HepG2 (cell line): ENCODE data around the gene KCNAB1.

ENCODE experiments used
- GABPB1 ChIP-seq: IDR thresholded peaks from 2 replicates; pipeline ENCODE4 v1.6.1; 2016; ENCODE audit warnings: mild to moderate bottlenecking, missing genetic modification reagents, moderate library complexity, missing compliant biosample characterization
- GRHL1 ChIP-seq: sonication (generic); formaldehyde crosslinking; conservative IDR thresholded peaks from 2 replicates; pipeline ENCODE4 v1.8.0; 2022; ENCODE audit warnings: missing genetic modification reagents
- MEIS2 ChIP-seq: sonication (generic); formaldehyde crosslinking; IDR thresholded peaks from 2 replicates; pipeline ENCODE4 v1.9.0; 2021; ENCODE audit warnings: mild to moderate bottlenecking, missing genetic modification reagents
- NFE2L2 ChIP-seq: fragments of 150-350 bp; IDR thresholded peaks from 2 replicates; pipeline ENCODE4 v1.6.1; 2014; ENCODE audit warnings: low read length
- ZNF430 ChIP-seq: sonication (generic); formaldehyde crosslinking; IDR thresholded peaks from 2 replicates; pipeline ENCODE4 v1.9.0; 2021; ENCODE audit warnings: mild to moderate bottlenecking, missing genetic modification reagents
- TF ChIP-seq, protein P1 (sequence below): sonication (generic); formaldehyde crosslinking; IDR thresholded peaks from 2 replicates; pipeline ENCODE4 v1.5.0; 2020; ENCODE audit warnings: mild to moderate bottlenecking, missing genetic modification reagents, moderate library complexity
- TF ChIP-seq, protein P2 (sequence below): sonication (generic); formaldehyde crosslinking; IDR thresholded peaks from 2 replicates; pipeline ENCODE4 v1.9.0; 2021; ENCODE audit warnings: missing genetic modification reagents, borderline replicate concordance

- TF ChIP-seq NFE2L2 (no peak), ZNF430 (CRISPR knock-in tag) (no peak), MEIS2 (CRISPR knock-in tag) (no peak), GRHL1 (no peak), GABPB1 (CRISPR knock-in tag) (no peak)
- TF ChIP-seq, protein P1, sequence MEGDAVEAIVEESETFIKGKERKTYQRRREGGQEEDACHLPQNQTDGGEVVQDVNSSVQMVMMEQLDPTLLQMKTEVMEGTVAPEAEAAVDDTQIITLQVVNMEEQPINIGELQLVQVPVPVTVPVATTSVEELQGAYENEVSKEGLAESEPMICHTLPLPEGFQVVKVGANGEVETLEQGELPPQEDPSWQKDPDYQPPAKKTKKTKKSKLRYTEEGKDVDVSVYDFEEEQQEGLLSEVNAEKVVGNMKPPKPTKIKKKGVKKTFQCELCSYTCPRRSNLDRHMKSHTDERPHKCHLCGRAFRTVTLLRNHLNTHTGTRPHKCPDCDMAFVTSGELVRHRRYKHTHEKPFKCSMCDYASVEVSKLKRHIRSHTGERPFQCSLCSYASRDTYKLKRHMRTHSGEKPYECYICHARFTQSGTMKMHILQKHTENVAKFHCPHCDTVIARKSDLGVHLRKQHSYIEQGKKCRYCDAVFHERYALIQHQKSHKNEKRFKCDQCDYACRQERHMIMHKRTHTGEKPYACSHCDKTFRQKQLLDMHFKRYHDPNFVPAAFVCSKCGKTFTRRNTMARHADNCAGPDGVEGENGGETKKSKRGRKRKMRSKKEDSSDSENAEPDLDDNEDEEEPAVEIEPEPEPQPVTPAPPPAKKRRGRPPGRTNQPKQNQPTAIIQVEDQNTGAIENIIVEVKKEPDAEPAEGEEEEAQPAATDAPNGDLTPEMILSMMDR (CRISPR knock-in tag) = no peak
- TF ChIP-seq, protein P2, sequence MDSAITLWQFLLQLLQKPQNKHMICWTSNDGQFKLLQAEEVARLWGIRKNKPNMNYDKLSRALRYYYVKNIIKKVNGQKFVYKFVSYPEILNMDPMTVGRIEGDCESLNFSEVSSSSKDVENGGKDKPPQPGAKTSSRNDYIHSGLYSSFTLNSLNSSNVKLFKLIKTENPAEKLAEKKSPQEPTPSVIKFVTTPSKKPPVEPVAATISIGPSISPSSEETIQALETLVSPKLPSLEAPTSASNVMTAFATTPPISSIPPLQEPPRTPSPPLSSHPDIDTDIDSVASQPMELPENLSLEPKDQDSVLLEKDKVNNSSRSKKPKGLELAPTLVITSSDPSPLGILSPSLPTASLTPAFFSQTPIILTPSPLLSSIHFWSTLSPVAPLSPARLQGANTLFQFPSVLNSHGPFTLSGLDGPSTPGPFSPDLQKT = no peak
Measured at GRCh38 chr3:156166808-156167207, 46.4 kb downstream of the KCNAB1 start.
